HuH-7 (cell line): ENCODE measurements around the gene OSBPL1A.

Source experiments
- DNase-seq: peaks from one replicate; pipeline ENCODE4 v3.0.0; 2011; ENCODE audit warnings: low spot score

OSBPL1A gene

DNA sequence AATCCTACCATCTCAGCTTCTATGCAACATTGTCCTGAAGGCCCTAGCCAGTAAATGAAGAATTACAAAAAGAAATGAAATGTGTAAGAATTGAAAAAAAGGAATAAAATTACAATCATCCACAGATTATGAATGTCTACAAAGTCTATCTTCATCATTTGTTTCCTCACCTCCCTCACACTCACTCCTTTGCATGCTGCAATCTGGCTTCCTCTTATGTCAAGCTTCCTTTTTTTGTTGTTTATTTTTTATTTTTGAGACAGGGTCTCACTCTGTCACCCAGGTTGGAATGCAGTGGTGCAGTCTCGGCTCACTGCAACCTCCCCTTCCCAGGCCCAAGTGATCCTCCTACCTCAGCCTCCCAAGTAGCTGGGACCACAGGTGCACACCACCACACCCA lies 129.7 kb downstream of the OSBPL1A start:
- DNase-seq, result no peak

DNA sequence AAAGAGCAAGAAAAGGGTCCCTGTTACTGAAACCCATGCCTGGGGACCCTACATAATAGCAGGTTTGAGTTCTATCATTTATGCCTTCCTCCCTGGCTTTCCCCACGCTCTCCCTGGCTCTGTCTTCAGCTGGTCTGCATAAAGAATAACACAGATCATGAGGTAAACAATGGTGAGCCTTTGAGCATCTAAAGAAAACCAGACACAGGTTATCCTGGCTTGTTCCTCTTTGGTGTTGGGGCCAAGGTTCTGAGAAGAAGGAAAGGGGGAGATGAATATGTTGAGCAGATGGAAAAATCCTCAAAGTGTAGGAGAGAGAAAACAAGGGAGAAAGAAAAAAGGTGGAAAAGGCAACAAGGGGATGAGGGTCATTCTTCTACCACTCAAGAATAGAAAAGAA lies 131.5 kb downstream of the OSBPL1A start:
- DNase-seq, result no peak

DNA sequence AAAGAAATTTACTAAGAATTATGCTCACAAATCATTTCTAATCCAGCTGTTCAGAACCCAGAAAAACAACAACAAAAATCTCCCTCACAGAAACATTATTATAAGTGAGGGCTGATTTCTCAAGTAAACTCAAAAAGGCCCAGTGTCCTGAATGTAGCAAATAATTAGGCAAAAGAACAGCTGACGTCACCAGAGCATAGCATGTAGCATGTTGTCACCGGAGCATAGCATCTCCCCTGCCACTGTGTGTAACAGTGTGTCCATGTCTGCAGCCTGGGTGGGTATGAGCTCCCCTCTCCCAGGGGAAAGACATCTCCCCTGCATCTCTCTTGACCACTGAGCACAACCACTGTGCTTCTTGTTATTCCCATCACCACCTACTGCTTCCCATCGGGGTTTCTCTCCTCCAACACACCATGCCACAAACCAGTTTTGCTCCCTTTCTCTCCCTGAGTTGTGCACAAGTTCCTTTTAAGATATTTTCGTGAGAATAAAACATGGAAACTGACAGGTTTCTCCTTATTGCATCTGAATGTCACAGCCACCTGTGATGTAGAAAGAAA lies 132.0 kb downstream of the OSBPL1A start:
- DNase-seq, result no peak

DNA sequence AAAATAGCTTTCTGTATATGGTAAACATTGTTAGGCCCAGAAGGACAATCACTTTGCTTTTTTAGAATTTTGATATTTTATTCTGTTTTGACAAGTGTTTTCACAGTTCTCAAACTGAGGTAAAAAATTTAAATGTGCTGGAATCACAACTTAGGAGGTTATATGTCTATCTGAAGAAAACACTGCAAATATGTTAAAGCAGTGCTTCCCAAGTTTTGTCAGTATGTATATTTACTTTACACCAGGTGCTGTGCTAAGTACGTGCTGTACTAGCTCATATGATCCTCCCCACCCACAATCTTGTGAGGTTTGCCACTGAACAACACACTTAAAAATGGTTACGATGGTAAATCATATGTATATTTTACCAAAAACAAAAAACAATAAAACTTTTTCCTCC lies 134.6 kb downstream of the OSBPL1A start:
- DNase-seq, result no peak

DNA sequence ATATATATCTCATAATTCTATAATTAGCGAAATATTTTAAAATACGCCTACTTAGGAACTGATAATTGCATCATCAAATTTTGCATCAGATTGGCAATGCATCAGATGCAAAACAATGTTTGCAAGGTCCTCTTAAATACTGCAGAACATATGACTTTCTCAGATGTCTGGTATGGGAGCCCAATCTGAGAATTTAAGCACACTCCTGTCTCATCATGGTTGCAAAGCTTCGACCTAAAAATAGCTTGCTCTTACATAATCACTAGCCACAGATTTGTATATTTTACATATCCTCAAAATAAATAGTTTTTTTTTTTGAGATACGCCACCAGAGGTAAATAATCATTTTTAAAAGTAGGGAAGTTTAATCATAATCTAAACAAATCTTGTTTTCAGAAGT lies 135.5 kb downstream of the OSBPL1A start:
- DNase-seq, result no peak

DNA sequence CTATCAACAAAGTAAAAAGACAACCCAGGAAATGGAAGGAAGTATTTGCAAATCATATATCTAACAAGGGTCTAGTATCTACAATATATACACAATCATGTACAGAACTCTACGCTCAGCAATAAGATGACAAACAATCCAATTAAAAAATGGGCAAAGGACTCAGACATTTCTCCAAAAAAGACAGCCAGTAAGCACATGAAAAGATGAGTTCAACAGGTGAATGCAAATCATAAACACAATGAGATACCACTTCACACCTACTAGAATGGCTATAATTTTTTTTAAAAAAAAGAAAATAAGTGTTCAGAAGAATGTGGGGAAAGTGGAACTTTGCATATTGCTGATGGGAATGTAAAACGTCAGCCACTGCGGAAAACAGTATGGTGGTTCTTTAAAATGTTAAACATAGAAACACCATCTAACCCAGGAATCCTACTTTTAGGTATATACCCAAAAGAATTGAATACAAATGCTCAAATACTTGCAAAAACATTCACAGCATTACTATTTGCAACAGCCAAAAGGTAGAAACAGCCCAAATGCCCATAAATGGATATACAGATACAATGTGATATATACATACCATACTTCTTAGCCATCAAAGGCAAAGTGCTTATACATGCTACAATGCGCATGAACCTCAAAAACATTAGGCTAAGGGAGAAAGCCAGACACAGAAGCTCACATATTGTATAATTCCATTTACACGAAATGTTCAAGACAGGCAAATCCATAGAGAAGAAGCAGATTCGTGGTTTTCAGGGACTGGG lies 137.6 kb downstream of the OSBPL1A start:
- no peak for DNase-seq

DNA sequence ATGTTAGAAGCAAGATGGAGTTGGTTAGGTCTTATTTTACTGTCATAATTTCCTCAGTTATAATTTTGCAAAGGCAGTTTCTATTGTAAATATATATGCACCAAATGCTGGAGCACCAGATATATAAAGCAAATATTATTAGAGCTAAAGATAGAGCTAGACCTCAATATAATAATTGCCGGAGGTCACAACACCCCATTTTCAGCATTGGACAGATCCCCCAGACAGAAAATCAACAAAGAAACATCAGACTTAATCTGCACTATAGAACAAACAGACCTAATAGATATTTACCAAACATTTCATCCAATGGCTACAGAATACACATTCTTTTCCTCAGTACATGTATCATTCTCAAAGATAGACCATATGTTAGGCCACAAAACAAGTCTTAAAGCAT lies 143.6 kb downstream of the OSBPL1A start:
- no peak for DNase-seq

DNA sequence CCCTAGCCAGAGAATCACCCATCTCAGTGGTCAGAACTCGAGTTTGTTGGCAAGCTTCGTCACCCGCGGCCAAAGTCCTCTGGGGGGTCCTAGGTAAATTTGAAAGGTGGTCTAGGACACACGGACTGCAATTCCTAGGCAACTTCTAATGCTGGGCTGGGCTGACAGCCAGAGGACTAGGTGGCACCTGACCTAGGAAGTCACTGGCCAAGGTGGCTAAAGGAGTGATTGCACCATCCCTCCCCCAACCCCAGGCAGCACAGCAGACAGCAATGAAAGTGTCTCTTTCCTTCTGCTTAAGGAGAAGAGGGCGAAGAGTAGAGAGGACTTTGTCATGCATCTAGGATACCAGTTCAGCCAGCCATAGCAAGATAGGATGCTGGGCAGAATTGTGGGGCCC lies 147.9 kb downstream of the OSBPL1A start:
- DNase-seq, result no peak

DNA sequence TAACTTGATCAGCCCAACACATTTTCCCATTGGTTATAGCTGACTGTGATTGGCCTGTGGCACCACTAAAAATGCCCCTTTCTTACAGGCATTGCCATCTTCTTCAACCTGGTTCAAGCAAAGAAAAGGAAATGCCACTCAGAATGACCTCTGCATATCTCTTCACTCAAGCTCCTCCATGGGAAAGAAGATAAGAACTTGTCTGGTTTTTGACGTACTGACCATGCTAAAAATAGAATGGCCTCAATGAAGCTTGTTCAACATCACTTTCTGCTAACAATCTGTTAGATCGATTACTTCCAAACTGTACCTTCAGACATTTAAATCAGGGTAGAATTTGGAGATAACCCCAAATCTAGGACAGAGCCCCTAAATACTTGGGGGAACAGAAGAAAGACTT lies 149.3 kb downstream of the OSBPL1A start:
- no peak for DNase-seq

DNA sequence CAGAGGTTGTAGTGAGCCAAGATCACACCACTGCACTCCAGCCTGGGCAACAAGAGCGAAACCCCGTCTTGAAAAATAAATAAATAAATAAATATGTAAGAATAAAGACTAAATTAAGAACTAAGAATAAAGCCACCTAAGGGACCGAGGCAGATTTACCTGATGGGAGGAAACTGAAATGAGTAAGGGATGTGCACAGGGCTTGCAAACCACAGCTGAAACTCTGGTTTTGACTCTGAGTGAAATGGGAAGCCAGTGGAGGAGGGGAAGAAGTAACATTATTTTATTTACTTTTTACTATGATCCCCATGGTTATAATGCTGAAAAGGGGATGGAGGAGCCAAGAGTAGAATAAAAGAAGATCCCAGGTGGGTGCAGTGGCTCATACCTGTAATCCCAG lies 151.5 kb downstream of the OSBPL1A start:
- no peak for DNase-seq

DNA sequence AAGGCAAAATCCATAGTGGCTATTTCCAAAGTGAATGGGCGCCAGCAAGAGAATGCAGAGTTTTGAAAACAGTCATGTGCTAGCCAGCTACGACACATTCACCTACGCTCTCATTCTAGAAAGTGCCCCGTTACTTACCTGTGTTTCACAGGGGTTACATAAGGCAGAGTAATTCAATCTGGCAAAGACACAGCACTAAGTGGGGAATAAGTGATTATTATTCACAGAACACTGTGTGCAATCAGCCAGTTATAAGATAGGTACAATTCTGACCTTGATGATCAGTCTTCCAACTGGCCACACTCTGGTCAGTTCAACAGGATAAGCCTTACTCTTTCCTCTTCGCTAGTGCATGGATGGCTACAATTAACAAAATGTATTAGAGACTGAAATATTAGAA lies 152.9 kb downstream of the OSBPL1A start:
- no peak for DNase-seq

DNA sequence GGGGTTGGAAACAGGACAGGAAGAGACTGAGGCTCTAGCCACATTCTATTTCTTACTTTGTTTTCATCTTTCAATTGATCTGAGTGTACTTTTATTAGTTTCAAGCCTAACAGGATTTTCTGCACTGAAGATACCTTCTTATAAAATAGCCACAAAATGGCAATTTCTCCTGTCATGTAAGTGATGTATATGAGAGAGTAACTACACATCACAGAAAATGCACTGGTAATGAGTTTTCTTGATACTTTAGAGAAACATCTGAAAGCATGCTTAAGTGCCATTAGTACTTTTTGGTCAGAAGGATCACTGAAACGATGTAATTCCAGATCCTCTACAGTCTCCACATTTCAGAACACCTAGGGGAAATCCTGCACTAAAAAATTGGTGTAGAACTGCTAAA lies 153.9 kb downstream of the OSBPL1A start:
- DNase-seq, result no peak

DNA sequence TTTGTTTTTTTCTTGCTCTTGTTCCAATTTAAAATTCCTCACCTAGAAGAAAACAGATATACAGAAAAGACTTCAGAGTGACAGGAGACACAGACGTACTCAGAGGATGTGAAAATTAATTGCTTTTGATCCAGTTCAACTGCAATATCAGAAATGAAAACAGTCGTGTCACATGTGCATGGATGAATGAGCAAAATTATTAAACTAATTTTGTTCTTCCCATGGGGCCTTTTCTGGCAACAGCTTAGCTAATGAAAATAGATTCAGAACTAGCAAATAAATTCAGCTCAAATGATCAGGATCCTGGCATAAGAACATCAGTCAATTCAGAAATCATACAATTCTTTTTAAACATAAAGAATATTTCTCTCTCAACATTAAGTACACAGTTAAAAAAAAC lies 158.3 kb downstream of the OSBPL1A start:
- DNase-seq, result no peak

DNA sequence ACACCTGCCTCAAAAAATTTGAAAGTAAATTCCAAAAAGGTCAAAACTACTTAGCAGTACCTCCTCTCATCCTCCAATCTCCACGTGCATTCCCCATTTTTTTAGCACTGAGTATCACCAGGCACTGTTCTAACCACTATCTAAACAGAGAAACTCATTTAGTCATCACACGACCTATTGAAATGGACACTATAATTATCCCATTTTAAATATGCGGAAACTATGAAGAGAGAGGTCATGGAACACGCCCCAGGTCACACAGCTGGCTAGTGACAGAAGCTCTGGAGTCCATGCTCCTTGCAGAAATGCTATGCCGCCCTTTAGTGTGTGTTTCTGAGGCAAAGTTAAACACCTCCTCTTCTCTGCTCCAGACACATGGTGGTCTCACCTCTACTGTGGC lies 159.2 kb downstream of the OSBPL1A start:
- DNase-seq, result no peak

DNA sequence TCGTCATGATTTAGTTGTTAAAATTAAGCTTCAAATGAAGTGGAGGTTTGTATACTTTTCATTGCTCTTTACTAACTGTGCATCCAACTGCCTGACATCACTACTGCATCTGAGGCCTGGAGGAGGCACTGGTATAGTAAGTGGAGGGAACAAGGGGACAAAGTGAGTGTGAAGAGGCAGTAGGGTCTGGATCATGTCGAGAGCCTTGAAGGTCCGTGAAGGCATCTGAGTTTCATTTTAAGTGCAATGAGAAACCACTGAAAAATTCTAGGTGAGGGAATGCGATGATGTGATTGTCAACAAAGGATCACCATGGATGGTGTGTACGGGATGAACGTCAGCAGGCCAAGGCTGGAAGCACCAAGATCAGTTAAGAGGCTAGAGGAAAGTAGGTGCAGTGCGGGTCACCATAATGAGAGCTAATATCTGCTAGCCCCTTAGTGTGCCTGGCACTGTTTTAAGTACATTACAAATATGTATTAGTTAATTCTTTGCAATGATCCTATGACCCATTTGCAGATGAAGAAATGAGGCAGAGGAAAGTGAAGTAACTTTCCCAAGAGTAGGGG lies 162.7 kb downstream of the OSBPL1A start:
- DNase-seq, result no peak

DNA sequence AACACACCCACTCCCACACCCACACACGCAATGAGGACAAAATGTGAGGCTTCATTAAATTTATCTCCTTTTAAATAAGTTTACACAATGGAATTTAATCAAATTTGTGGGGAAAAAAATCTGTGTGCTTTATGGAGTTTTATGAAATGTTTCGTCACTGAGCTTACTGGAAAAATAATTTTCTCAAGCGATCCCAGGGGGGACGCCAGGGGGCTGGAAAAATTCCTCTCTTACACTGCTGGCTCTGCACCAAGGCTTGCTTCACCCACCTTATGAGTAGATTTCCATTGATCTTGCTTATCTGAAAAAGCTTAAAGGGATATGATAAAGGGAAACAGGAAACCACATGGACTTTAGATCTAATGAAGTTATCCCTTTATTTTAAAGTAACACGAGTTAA lies 163.3 kb downstream of the OSBPL1A start:
- peak; percentile 17 for DNase-seq

DNA sequence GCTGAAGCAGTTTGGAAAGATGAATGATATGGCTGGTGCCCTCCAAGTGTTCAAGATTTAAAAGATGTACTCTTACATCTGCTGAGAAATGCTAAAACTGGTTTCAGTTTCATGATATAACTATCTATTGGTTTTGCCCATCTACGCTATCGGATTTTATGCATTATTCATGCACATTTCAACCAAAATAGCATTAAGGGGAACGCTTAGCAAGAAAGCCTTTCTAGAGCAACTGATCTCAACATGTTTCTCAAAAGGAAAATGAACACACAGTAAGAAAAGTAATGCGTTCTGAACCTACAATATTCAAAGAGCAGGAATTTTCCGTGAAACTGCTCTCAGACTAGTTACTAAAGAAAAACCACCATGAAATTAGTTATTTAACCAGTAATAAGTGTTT lies 164.8 kb downstream of the OSBPL1A start:
- no peak for DNase-seq

DNA sequence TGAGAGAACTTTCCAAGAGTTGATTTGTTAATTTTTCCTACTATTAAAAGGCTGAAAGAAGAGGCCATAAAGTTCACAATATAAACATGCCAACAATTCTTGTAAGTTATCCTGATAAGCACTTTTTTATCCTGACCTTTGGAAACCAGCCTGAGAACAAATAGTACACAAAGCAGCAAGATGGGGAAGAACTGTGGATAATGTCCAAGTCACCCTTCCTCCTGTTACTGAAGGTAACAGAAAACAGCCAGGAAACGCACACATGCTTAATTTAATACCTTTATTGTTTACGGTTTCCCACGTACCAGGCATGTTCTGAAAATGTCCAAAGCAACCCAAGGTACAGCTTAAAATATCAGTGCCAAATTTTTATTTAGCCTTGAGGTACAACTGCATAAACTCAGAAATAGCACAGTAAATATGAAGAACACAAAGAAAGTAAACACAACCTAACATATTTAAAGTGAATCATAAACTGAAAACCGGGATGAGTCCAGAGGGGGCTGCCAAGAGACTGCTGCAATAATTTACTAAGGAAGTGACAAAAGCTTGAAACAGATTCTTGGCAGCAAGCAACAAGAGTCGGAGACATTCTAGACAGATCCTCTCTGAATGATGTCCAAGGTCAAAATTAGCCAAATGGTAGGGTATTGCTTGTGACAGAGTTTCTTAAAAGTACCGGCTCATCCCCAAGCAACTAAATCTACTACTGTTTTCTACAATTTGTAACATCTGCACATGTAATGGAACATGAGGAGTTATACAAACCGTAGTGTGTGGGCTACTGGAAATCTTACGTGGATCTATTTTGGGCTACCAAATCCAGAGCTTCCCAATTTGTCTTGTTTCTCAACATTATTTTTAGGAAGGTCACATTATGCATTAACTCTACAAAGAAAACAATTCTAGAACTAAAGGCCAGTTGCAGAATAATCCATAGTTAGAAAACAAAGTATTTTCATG lies 165.6 kb downstream of the OSBPL1A start:
- DNase-seq, result no peak

DNA sequence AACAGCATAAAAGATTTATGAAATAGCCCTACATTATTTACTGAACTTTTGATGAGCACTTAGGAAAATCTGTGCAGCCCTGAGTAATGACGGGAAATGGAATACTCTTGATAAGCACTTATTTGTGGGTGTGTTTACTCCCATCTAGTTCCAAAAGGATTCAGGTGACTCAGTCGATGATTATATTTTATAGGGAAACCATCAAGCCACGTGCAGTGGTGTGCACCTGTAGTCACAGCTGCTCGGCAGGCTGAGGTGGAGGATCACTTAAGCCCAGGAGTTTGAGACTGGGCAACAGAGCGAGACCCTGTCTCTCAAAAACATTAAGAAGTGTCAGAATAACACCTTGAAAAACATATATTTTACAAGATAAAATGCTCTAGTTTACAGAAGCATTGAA lies 166.9 kb downstream of the OSBPL1A start:
- DNase-seq, result no peak

DNA sequence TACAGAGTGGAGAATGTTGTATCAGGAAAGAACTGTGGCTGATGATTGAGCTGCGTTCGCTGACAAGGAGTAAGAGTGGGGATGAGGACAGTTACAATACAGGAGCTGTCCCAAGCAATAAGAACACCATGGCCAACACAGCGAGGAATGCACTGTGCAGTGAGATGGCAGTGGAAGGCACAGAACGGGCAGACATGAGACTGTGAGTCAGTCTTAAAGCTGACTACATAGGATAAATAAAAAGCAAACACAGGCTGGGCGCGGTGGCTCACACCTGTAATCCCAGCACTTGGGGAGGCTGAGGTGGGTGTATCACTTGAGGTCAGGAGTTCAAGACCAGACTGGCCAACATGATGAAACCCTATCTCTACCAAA lies 169.0 kb downstream of the OSBPL1A start:
- DNase-seq, result no peak

DNA sequence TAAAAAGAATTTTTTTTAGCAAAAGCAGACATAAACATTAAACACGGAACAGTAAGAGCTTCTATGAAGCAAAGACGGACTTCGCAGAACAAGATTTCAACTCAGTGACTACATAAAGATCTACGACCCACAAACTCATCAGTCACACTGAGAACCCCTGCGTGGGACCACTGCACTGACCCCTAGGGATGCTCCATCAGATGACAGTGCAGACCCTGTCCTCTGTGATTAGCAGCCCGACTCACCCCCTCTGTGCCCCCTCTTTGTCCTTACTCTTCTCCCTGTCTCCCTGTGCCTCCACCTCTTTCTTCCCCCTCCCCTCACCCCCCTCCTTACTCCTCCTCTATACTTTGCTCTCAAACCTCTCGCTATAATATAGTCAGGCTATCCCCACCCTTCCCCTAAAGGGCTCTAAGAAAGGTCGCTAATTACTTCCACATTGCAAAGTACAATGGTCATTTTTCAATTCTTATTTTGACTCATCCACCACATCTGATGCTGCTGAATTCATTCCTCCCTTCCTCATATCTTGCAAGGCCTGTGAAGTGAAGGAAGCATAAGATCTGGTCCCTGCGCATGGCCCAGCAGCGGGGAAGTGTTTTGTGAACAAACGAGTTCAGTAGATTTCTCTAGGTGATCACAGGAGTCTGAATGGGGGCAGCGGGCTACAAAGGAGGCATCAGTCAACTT lies 169.5 kb downstream of the OSBPL1A start:
- no peak for DNase-seq

DNA sequence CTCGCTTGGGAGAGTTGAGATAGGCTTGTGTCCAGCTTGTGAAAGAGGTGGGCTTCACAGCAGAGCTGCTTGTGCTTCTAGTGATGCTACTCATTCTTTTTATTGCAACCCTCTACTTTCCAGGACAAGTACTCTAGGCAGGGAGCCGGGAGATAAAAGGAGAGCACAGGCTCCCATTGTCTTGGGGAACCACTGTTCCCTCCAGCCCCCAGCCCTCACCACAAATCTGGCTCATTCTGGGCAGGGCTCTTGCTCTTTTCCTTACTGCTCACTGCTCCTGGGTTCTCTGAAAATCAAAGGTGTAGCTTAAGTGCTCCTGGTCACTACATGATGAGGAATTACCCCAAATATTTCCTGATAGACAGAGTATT lies 177.3 kb downstream of the OSBPL1A start:
- DNase-seq, result no peak
